Activated naive CD4-positive, alpha-beta T cell treated with anti-CD3 and anti-CD28 coated beads, Interleukin-2, amount 50 U/mL, for 72 hours (primary cell): ENCODE measurements around the gene WASF2. TPM values are rescaled to one million over a fixed set of nuclear protein-coding genes. Genes with fewer than 3 reads are reported as not detected.
"Not testable (repeated sequence)": the region's sequence is repeated elsewhere in the genome, so short reads cannot be mapped to it uniquely, and the experiment has no call there.

ENCODE experiments used
- ATAC-seq, 2 donors: fragments of 150-1000 bp; cut with Tn5 transposase; 2 replicates each; pipeline ENCODE4 v1.10.0; 2021; ENCODE audit warnings: mild to moderate bottlenecking in 2 of 2, moderate library complexity in 2 of 2
- DNase-seq, 2 donors: peaks; one replicate each; pipeline ENCODE4 v3.0.0; 2021 to 2022; ENCODE audit warnings: low spot score in 2 of 2
- H3K27ac Mint-ChIP-seq, 2 donors: one replicate each; pipeline ENCODE4 v1.8.0; 2022; ENCODE audit warnings: mild to moderate bottlenecking in 2 of 2, mixed read lengths in 2 of 2
- H3K36me3 Mint-ChIP-seq, 2 donors: one replicate each; pipeline ENCODE4 v1.8.0; 2022; ENCODE audit warnings: mixed read lengths in 2 of 2
- H3K9me3 Mint-ChIP-seq, 2 donors: one replicate each; pipeline ENCODE4 v1.8.0; 2022; ENCODE audit warnings: mixed read lengths in 2 of 2
- total RNA-seq, 2 donors: library from RNA; stranded (reverse); gene quantifications; one replicate each; pipeline ENCODE4 v1.2.3, GENCODE V29; 2022

Gene WASF2
- total RNA-seq, 2 donors from 2014 or later: 97.8 to 116 TPM

DNA sequence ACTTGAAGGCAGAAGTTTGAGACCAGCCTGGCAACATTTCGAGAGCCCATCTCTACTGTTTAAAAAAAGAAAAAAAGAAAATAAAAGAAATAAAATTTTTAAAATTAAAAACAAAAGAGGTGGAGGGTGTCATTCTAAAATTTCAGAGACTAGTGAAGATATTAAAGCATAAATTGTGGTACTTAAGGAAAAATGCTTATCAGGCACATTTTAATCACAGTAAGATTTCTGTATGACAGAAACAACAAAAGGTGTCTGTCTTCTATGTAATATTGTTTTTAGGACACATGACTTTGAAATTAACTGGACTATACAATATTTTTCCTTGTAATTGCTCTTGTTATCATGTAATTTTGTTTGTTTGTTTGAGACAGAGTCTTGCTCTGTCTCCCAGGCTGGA, 4.6 kb downstream of the WASF2 start:
- Mint-ChIP-seq H3K9me3 (no peaks in the 10 kb centered on the region), H3K27ac (no peak overlapping the region), H3K36me3 (peaks cover 0 to 9% of the 10 kb centered on the region in 2 donors)
- DNase-seq (peak in 1 of 2 donors; percentile 40), ATAC-seq (no peak)

DNA sequence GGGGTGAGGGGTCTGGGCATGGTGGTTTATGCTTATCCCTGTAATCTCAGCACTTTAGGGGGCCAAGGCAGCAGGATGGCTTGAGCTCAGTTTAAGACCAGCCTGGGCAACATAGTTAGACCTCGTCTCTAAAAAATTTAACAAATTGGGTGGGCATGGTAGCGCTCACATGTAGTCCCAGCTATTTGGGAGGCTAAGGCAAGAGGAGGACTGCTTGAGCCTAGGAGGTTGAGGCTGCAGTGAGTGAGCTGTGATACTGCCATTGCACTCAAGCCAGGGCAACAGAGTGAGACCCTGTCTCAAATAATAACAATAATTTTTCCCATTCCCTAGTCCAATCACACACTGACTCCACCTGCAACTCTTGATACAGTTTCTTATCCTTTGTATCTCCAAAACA, 6.3 kb downstream of the WASF2 start:
- no peak for ATAC-seq
- no peaks in the 10 kb centered on the region for H3K9me3 Mint-ChIP-seq
- H3K36me3 Mint-ChIP-seq: no peaks in the 10 kb centered on the region
- no peak for DNase-seq
- peak overlapping the region in 1 of 2 donors; percentile 29 for H3K27ac Mint-ChIP-seq

DNA sequence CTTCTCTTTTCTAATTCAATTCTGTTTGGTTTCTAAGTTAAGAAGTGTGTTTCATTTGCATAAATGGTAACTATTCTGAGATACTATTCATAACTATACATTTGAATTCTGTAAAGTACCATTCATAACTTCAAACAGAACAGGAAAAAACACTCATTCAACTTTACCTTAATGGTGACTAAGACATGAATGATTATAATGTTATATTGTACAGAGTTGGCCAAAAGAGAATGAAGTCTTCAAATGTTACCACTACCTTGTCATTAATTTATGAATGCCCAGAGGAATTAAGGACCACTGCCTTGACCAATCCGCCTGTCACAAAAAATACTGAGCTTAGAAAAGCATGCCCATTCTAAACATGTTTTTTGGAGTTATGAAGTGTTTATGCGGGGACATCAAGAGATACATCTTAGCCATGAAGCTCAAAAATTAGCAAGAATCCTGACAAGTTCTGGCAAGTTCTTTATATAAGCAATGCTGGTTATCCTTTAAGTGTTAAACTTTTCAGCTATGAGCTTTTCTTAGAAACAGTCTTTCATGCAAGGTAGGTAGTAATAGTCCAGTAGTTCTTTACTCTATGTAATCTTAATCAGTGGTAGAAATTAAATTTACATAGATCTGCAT, 7.9 kb downstream of the WASF2 start:
- H3K9me3 Mint-ChIP-seq: no peaks in the 10 kb centered on the region
- no peak for DNase-seq
- peak; percentile 94 to 97 for ATAC-seq
- H3K36me3 Mint-ChIP-seq: peaks cover 0 to 9% of the 10 kb centered on the region in 2 donors
- H3K27ac Mint-ChIP-seq: peak overlapping the region; percentile 39 to 98

DNA sequence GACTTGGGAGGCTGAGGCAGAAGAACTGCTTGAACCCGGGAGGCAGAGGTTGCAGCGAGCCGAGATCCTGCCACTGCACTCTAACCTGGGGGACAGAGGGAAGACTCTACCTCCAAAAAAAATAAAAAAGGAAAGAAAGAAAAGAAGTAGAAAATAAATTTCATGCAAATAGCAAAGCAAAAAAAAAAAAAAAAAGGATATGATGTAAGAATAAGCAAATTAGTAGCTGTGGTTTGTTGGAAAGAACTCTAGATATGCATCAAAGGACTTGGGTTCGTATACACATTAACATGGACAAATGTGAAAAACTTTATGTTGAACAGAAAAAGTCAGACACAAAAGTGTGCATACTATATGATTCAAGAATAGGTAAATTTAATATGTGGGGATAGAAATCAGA, 11.9 kb downstream of the WASF2 start:
- Mint-ChIP-seq H3K36me3 (peaks cover 0 to 23% of the 10 kb centered on the region in 2 donors), H3K27ac (peak overlapping the region; percentile 9 to 73), H3K9me3 (no peaks in the 10 kb centered on the region)
- DNase-seq (no peak), ATAC-seq (no peak)

DNA sequence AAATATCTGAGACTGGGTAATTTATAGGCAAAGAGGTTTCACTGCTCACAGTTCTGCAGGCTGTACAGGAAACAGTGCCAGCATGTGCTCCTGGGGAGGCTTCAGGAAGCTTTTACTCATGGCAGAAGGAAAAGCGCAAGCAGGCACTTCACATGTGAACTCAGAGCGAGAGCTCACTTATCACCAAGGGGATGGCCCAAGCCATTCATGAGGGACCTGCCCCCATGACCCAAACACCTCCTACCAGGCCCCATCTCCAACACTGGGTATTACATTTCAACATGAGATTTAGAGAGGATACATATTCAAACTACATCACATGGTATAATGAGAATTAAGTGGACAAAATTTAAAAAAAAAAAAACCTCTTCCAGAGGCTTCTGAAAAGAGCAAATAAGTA, 13.7 kb downstream of the WASF2 start:
- peak in 1 of 2 donors; percentile 81 for ATAC-seq
- DNase-seq: no peak
- peaks cover 0 to 23% of the 10 kb centered on the region in 2 donors for H3K36me3 Mint-ChIP-seq

DNA sequence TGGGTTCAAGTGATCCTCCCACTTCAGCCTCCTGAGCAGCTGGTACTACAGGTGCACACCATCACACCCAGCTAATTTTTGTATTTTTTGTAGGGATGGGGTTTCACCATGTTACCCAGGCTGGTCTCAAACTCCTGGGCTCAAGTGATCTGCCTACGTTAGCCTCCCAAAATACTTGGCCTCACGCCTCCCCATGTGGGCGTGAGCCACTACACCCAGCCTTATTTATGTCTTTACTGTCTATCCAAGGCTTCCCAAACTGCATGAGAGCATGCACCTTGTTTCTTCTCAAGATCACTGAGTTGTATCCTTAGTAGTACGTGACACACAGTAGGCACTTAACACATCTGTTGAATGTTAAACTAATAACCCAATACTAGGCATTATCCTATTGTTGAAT, 14.2 kb downstream of the WASF2 start:
- ATAC-seq: no peak
- no peak for DNase-seq
- no peak overlapping the region for H3K27ac Mint-ChIP-seq
- peaks cover 0 to 23% of the 10 kb centered on the region in 2 donors for H3K36me3 Mint-ChIP-seq
- H3K9me3 Mint-ChIP-seq: no peaks in the 10 kb centered on the region

More for the DNA sequence above, 13.7 kb downstream of the WASF2 start:
- Mint-ChIP-seq H3K27ac (peak overlapping the region in 1 of 2 donors; percentile 47), H3K9me3 (no peaks in the 10 kb centered on the region)

DNA sequence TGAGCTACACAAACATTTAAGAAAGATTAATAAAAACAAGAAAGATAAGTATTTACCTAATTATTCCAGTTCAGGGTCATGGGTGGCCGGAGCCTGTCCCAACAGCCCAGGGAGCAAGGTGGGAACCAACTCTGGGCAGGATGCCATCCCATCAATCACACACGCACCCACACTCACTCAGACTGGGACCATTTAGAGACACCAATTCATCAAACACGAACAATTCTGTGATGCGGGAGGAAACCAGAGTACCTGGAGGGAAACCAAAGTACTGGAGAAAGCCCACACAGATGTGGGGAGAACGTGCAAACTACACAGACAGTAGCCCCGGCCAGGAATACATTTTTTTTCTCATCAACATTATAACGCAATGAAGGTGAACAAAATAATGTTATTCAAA, 16.2 kb downstream of the WASF2 start:
- peaks cover 0 to 36% of the 10 kb centered on the region in 2 donors for H3K36me3 Mint-ChIP-seq
- DNase-seq (no peak), ATAC-seq (peak; percentile 61 to 68)
- H3K27ac Mint-ChIP-seq: peak overlapping the region in 1 of 2 donors; percentile 8
- H3K9me3 Mint-ChIP-seq: no peaks in the 10 kb centered on the region

DNA sequence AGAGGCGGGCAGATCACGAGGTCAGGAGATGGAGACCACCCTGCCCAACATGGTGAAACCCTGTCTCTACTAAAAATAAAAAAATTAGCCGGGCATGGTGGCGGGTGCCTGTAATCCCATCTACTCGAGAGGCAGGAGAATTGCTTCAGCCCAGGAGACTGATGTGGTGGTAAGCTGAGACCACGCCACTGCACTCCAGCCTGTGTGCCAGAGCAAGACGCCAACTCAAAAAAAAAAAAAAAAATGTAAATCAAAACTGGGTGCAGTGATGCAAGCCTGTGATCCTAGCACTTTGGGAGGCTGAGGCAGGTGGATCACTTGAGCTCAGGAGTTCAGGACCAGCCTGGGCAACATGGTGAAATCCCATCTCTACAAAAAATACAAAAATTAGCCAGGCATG, 17.9 kb downstream of the WASF2 start:
- not testable (repeated sequence) for H3K9me3 Mint-ChIP-seq, DNase-seq, H3K27ac Mint-ChIP-seq, ATAC-seq
- H3K36me3 Mint-ChIP-seq: peaks cover 0 to 27% of the 10 kb centered on the region in 2 donors

DNA sequence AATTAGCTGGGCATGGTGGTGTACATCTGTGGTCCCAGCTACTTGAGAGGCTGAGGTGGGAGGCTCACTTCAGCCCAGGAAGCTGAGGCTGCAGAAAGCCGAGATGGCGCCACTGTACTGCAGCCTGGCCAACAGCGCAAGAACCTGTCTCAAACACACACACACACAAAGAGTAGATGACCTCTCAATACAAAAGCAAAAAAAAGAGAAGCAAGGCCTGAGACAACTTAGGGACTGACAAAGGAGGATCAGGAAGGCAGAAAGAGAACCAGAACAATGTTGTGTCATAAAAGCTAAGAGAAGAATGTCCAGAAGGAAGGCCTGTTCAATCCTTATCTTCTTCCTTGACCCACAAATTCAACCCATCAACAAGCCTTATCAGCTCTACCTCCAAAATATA, 18.5 kb downstream of the WASF2 start:
- H3K9me3 Mint-ChIP-seq: no peaks in the 10 kb centered on the region
- H3K36me3 Mint-ChIP-seq: peaks cover 0 to 22% of the 10 kb centered on the region in 2 donors
- DNase-seq (no peak), ATAC-seq (no peak)
- H3K27ac Mint-ChIP-seq: no peak overlapping the region

DNA sequence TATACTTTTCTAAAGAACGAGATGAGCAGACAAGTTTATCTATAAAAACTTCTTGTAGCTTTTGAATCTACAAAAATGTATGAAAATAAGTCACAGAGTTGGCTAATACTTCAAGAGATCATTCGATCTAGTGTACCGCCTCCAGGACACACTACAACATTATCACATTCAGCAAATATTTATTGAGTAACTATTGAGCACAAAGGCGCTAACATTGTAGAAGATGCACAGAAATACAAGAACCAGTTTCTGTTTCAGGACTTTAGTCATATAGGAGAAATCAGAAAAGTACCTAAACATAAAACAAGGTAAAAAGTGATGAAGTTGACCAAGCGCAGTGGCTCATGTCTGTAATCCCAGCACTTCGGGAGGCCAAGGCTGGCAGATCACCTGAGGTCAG, 20.6 kb downstream of the WASF2 start:
- peak; percentile 29 to 69 for ATAC-seq

DNA sequence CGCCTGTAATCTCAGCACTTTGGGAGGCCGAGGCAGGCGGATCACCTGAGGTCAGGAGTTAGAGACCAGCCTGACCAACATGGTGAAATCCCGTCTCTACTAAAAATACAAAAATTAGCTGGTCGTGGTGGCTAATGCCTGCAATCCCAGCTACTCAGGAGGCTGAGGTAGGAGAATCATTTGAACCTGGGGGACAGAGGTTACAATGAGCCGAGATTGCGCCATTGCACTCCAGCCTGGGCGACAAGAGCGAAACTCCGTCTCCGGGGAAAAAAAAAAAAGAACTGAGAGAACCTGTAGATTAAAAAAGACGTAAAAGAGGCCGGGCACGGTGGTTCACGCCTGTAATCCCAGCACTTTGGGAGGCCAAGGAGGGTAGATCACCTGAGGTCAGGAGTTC, 21.6 kb downstream of the WASF2 start:
- peak overlapping the region; percentile 27 to 76 for H3K27ac Mint-ChIP-seq
- not testable (repeated sequence) for DNase-seq, ATAC-seq, H3K9me3 Mint-ChIP-seq
- peaks cover 0 to 20% of the 10 kb centered on the region in 2 donors for H3K36me3 Mint-ChIP-seq

More for the DNA sequence above, 20.6 kb downstream of the WASF2 start:
- DNase-seq: no peak
- no peaks in the 10 kb centered on the region for H3K9me3 Mint-ChIP-seq
- H3K36me3 Mint-ChIP-seq: peaks cover 0 to 20% of the 10 kb centered on the region in 2 donors
- H3K27ac Mint-ChIP-seq: peak overlapping the region; percentile 69 to 76

DNA sequence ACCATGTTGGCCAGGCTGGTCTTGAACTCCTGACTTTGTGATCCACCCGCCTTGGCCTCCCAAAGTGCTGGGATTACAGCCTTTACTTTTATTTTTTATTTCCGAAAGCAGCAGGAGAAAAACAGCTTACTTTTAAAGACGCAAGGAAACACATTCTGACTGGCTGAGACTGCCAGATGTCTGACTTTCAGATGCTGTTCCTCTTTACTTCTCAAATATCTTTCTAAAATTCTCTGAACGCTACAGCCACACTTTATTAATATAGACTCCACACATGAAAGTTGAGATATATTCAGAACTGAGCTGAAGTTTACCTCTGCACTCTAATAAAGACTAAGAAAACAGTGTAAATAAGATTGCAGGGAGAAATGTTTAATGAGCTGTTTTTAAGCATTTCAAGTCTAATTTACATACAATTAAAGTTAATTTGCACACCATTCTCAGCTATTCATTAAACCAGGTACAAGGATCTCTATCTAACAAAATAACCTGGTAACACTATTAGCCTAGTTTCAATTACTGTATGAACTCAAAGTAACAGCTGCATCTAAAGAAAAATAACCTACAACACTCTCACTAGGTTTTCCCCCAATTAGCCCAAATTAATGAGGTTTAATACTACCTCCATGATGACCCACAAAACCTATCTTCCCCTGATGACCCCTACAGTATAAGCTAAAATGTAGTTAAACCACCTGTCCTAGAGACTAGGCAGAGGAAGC, 24.9 kb downstream of the WASF2 start:
- no peak overlapping the region for H3K27ac Mint-ChIP-seq
- no peak for ATAC-seq
- DNase-seq: no peak
- H3K36me3 Mint-ChIP-seq: peaks cover 0 to 17% of the 10 kb centered on the region in 2 donors
- no peaks in the 10 kb centered on the region for H3K9me3 Mint-ChIP-seq

DNA sequence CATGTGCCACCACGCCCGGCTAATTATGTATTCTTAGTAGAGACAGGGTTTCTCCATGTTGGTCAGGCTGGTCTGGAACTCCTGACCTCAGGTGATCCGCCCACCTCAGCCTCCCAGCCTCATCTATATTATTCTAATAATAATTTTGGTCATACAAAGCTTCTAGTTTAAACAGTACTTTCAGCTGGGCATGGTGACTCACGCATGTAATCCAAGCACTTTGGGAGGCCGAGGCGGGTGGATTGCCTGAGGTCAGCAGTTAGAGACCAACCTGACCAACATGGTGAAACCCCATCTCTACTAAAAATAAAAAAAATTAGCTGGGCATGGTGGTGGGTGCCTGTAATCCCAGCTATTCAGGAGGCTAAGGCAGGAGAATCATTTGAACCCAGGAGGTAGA, 26.1 kb downstream of the WASF2 start:
- H3K9me3 Mint-ChIP-seq, DNase-seq, H3K27ac Mint-ChIP-seq, ATAC-seq, H3K36me3 Mint-ChIP-seq: not testable (repeated sequence)

DNA sequence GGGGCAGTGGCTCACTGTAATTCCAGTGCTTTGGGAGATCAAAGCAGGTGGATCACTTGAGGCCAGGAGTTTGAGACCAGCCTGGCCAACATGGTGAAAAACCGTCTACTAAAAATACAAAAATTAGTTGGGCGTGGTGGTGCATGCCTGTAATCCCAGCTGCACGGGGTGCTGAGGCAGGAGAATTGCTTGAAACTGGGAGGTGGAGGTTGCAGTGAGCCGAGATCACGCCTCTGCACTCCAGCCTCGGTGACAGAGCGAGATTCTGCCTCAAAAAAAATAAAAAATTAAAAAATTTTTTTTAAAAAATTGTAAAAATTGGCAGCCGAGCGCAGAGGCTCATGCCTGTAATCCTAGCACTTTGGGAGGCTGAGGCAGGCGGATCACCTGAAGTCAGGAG, 31.4 kb downstream of the WASF2 start:
- not testable (repeated sequence) for ATAC-seq, DNase-seq, H3K27ac Mint-ChIP-seq, H3K36me3 Mint-ChIP-seq, H3K9me3 Mint-ChIP-seq

DNA sequence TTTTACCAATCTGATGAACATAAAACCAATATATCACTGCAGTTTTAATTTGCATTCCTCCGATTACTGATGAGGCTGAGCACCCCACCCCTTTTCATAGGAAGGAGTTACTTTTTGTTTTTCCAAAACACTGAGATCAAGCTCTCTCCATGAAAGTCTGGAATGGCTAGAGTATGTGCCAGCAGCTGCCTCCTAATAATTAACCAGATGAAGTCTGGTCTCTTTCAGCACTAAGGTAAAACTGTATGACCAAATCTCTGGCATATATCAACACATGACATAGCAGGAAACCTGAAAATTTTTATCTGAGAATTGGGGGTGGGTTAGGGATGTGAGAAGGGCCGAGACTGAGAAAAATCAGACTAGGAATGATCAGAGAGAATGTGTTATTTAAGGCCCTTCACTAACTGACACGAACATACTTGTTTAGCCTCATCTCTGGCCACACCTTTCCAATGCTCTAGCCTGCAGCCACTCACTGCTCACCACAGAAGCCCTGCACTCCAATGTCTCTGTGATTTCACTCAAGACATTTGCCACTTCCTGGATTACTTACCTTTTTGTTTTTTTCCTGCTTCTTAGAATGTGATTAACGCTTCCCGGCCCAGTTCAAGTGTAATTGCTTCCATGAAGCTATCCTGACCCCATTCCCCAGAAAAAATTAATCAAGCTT, 34.7 kb downstream of the WASF2 start:
- ATAC-seq: peak; percentile 70 to 97

DNA sequence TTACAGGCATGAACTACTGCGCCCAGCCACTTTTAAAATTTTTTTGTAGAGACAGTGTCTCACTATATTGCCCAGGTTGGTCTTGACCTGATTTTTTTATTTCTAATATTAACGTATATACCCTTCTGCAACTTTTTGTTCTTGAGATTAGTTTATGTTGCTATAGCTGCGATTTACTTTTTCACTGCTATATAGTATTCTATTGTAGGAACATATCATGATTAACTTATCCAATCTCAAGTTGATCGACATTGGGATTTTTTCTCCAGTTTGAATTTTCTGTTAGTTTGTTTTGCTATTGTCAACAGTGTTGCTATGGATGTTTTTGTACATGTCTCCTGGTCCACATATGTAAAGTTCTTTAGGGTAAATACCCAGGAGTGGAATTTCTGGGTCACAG, 35.4 kb downstream of the WASF2 start:
- ATAC-seq (no peak), DNase-seq (no peak)
- no peaks in the 10 kb centered on the region for H3K9me3 Mint-ChIP-seq
- peak overlapping the region in 1 of 2 donors; percentile 86 for H3K27ac Mint-ChIP-seq
- peaks cover 0 to 6% of the 10 kb centered on the region in 2 donors for H3K36me3 Mint-ChIP-seq

More for the DNA sequence above, 34.7 kb downstream of the WASF2 start:
- no peak for DNase-seq
- H3K36me3 Mint-ChIP-seq: peaks cover 0 to 6% of the 10 kb centered on the region in 2 donors
- no peaks in the 10 kb centered on the region for H3K9me3 Mint-ChIP-seq
- peak overlapping the region; percentile 15 to 86 for H3K27ac Mint-ChIP-seq

DNA sequence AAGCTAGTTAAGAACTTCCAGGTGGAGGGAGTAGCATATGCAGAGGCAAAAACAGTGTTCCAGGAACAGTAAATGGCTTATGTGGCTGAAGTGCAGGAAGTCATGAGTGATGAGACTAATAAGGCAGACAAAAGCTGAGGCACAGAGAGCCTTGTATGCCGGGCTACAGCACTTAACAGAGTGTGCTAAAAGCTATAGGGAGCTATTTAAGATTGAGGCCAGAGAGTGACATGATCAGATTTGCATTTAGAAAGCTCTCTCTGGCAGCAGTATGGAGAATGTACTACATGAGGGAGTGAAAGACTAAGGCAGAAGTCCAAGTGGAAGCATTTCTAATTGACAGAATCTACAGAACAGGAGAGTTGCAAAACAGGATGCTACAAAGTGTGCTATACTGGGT, 38.6 kb downstream of the WASF2 start:
- H3K36me3 Mint-ChIP-seq: peaks cover 0 to 27% of the 10 kb centered on the region in 2 donors
- peaks cover 0 to 5% of the 10 kb centered on the region in 2 donors for H3K9me3 Mint-ChIP-seq
- peak overlapping the region in 1 of 2 donors; percentile 7 for H3K27ac Mint-ChIP-seq
- no peak for DNase-seq
- no peak for ATAC-seq
